Measurements from ENCODE around the gene PCSK2.
A peak's percentile ranks its signal among the peaks of the same experiment; 100 is the strongest.

The PCSK2 gene

GRCh38 chr20:17379651-17380050 lies 152.8 kb downstream of the PCSK2 start:
- DNase-seq (ENCODE audit: low spot score) (no peak), ATAC-seq (ENCODE audit: low read depth) (no peak)
- no peak overlapping the region for H3K27ac ChIP-seq (ENCODE audit: poor library complexity, severe bottlenecking)
- TF ChIP-seq, protein P1, sequence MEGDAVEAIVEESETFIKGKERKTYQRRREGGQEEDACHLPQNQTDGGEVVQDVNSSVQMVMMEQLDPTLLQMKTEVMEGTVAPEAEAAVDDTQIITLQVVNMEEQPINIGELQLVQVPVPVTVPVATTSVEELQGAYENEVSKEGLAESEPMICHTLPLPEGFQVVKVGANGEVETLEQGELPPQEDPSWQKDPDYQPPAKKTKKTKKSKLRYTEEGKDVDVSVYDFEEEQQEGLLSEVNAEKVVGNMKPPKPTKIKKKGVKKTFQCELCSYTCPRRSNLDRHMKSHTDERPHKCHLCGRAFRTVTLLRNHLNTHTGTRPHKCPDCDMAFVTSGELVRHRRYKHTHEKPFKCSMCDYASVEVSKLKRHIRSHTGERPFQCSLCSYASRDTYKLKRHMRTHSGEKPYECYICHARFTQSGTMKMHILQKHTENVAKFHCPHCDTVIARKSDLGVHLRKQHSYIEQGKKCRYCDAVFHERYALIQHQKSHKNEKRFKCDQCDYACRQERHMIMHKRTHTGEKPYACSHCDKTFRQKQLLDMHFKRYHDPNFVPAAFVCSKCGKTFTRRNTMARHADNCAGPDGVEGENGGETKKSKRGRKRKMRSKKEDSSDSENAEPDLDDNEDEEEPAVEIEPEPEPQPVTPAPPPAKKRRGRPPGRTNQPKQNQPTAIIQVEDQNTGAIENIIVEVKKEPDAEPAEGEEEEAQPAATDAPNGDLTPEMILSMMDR (IDR thresholded peaks at IDR 0.05; ENCODE audit: poor library complexity, severe bottlenecking) = no peak
- H3K27me3 ChIP-seq (ENCODE audit: insufficient read depth, poor library complexity, severe bottlenecking) = peaks cover 3% of the 10 kb centered on the region
- H3K9me3 ChIP-seq (ENCODE audit: severe bottlenecking) = no peaks in the 10 kb centered on the region
- H3K36me3 ChIP-seq (ENCODE audit: low read depth) = no peaks in the 10 kb centered on the region
- H3K4me3 ChIP-seq (ENCODE audit: severe bottlenecking) = no peak overlapping the region
- H3K4me1 ChIP-seq (ENCODE audit: insufficient read depth, poor library complexity, severe bottlenecking) = no peaks in the 10 kb centered on the region

DNA sequence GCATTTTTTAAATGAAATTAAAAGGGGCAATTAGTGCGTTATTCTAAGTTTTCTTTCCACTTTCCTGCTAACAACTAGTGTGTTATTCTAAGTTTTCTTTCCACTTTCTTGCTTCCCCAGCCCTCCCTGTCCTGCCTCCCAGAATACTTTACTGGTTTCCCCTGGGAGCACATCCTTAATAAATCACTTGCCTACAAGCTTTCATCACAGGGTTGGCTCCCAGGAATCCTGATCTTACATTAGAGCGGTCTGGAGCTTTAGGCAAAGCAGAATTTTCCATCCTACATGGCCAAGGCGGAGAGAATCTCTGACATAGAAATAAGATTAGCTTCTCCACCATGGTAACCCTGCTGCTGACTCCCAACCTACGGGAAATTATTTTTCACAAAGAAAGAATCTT lies 154.0 kb downstream of the PCSK2 start:
- Histone ChIP-seq H3K4me1 (ENCODE audit: insufficient read depth, poor library complexity, severe bottlenecking) (no peaks in the 10 kb centered on the region), H3K36me3 (ENCODE audit: low read depth) (no peaks in the 10 kb centered on the region), H3K4me3 (ENCODE audit: severe bottlenecking) (no peak overlapping the region), H3K9me3 (ENCODE audit: severe bottlenecking) (no peaks in the 10 kb centered on the region), H3K27ac (ENCODE audit: poor library complexity, severe bottlenecking) (no peak overlapping the region), H3K27me3 (ENCODE audit: insufficient read depth, poor library complexity, severe bottlenecking) (peaks cover 5% of the 10 kb centered on the region)
- TF ChIP-seq, protein P1 (IDR thresholded peaks at IDR 0.05; ENCODE audit: poor library complexity, severe bottlenecking) = no peak
- DNase-seq (ENCODE audit: low spot score) (no peak), ATAC-seq (ENCODE audit: low read depth) (no peak)

DNA sequence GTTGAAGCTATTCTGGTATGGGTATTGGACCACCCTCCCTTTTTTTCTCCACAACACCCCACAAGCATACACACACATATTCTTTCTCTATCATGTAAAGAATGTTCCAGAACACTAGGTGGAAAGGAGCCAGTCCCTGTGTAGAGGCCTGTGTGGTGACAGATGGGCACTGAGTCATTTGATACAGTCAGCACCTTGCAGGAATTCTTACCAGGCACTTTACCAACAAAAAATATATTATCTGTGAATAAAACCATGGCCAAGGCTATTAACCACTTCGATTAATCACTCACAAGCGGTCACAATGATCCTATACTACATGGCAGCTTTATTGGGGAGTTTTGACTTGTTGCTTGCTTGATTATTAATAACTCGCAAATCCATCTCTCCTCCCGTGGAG lies 154.9 kb downstream of the PCSK2 start:
- TF ChIP-seq, protein P1 (IDR thresholded peaks at IDR 0.05; ENCODE audit: poor library complexity, severe bottlenecking) = no peak
- ATAC-seq (ENCODE audit: low read depth) (0 out of 3 replicates have a peak, but pooled peaks have one; percentile 21), DNase-seq (ENCODE audit: low spot score) (no peak)
- Histone ChIP-seq H3K27ac (ENCODE audit: poor library complexity, severe bottlenecking) (no peak overlapping the region), H3K27me3 (ENCODE audit: insufficient read depth, poor library complexity, severe bottlenecking) (peaks cover 5% of the 10 kb centered on the region), H3K4me3 (ENCODE audit: severe bottlenecking) (no peak overlapping the region), H3K9me3 (ENCODE audit: severe bottlenecking) (no peaks in the 10 kb centered on the region), H3K4me1 (ENCODE audit: insufficient read depth, poor library complexity, severe bottlenecking) (no peaks in the 10 kb centered on the region), H3K36me3 (ENCODE audit: low read depth) (no peaks in the 10 kb centered on the region)

DNA sequence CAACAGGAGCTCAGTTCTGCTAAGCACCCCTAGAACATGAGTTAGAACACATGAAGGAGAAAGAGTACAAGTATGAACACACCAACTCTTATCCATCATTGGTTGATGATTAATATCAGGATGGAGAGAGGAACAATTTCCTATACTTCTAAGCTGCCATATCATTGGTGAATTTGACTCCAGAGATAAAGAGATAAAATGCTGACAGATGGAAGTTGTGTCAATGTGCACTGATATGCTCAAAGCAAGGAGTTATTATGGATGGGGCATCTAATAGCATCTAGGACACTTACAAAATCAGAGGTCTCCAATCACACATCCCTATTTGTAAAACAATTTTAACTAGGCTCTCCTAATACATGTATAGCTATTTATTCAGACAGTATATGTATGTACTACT lies 159.0 kb downstream of the PCSK2 start:
- no peak overlapping the region for H3K4me3 ChIP-seq (ENCODE audit: severe bottlenecking)
- no peaks in the 10 kb centered on the region for H3K36me3 ChIP-seq (ENCODE audit: low read depth)
- TF ChIP-seq, protein P1 (IDR thresholded peaks at IDR 0.05; ENCODE audit: poor library complexity, severe bottlenecking) = no peak
- H3K9me3 ChIP-seq (ENCODE audit: severe bottlenecking) = no peaks in the 10 kb centered on the region
- no peak for ATAC-seq (ENCODE audit: low read depth)
- H3K4me1 ChIP-seq (ENCODE audit: insufficient read depth, poor library complexity, severe bottlenecking) = no peaks in the 10 kb centered on the region
- no peak for DNase-seq (ENCODE audit: low spot score)
- H3K27ac ChIP-seq (ENCODE audit: poor library complexity, severe bottlenecking) = no peak overlapping the region
- peaks cover 9% of the 10 kb centered on the region for H3K27me3 ChIP-seq (ENCODE audit: insufficient read depth, poor library complexity, severe bottlenecking)

DNA sequence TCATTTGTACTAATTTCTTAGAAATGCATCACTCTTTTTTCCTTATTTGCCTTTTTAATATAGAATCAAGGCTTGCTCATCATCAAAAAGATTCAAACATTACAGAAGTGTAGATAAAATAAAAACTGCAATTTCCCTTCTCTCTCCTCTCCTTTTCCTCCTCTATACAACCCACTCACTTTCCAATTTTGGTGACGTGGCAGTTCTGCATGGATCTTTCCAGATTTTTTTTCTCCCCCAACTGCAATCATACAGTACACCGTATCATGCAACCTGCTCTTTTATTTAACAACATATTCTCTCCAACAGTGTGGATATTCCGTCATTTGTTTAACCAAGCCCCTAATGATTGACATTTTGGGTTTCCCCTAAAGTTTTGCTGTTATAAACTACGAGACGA lies 163.8 kb downstream of the PCSK2 start:
- ATAC-seq (ENCODE audit: low read depth) (no peak), DNase-seq (ENCODE audit: low spot score) (no peak)
- Histone ChIP-seq H3K36me3 (ENCODE audit: low read depth) (no peaks in the 10 kb centered on the region), H3K27ac (ENCODE audit: poor library complexity, severe bottlenecking) (no peak overlapping the region), H3K4me1 (ENCODE audit: insufficient read depth, poor library complexity, severe bottlenecking) (no peaks in the 10 kb centered on the region), H3K9me3 (ENCODE audit: severe bottlenecking) (no peaks in the 10 kb centered on the region), H3K4me3 (ENCODE audit: severe bottlenecking) (no peak overlapping the region), H3K27me3 (ENCODE audit: insufficient read depth, poor library complexity, severe bottlenecking) (peaks cover 8% of the 10 kb centered on the region)
- TF ChIP-seq, protein P1 (IDR thresholded peaks at IDR 0.05; ENCODE audit: poor library complexity, severe bottlenecking) = no peak
